SH-SY5Y (cell line): ENCODE results near the gene SLC36A4.

ENCODE experiments used
- GATA2 ChIP-seq: IDR thresholded peaks from 2 replicates; pipeline ENCODE4 v1.6.1; 2011; ENCODE audit warnings: mild to moderate bottlenecking, low read depth, low read length
- GATA3 ChIP-seq: IDR thresholded peaks from 2 replicates; pipeline ENCODE4 v1.6.1; 2011; ENCODE audit warnings: low read depth, mild to moderate bottlenecking, low read length, moderate library complexity

SLC36A4 gene

DNA sequence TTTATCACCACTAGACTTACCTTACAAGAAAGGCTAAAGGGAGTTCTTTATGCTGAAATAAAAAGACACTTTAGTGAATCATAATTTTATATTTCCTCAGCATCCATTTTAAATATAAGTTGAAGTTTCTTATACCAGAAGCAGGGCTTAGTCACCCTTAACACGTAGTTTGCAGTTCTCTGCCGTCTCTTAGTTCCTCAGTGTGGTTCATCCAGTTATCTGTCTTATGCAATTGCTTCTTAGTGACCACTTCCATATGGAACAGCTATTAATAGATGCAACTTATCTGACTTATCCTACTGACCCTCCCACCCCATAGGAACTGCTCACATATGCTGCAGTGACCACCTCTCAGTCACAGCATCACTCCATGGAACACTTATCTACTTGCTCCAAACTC lies 11.7 kb upstream of the SLC36A4 start:
- TF ChIP-seq GATA3 (no peak), GATA2 (no peak)

DNA sequence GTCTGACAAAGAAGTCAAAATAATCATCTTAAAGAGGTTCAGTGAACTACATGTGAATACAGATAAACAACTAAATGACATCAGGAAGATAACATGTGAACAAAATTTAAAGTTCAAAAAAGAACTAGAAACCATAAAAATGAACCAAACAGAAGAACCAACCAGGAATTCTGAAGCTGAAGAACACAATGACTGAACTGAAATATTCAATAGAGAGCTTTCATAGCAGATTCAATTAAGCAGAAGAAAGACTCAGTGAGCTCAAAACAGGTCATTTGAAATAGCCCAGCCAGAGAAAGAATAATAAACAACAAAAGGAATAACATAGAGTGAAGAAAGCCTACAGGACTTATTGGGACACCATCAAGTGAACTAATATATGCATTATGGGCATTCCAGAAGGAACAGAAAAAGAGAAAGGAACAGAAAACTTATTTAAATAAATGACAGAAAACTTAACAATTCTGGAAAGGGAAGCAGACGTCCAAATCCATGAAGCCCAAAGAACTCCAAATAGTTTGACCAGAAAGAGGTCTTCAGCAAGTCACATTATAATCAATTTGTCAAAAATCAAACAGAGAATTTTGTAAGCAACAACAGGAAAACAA lies 11.0 kb upstream of the SLC36A4 start:
- TF ChIP-seq GATA3 = no peak
- TF ChIP-seq GATA2 = no peak

- no peak for TF ChIP-seq GATA3
- TF ChIP-seq GATA2 = no peak
These were observed 1.8 kb upstream of the SLC36A4 start for GRCh38 chr11:93199616-93200015.

DNA sequence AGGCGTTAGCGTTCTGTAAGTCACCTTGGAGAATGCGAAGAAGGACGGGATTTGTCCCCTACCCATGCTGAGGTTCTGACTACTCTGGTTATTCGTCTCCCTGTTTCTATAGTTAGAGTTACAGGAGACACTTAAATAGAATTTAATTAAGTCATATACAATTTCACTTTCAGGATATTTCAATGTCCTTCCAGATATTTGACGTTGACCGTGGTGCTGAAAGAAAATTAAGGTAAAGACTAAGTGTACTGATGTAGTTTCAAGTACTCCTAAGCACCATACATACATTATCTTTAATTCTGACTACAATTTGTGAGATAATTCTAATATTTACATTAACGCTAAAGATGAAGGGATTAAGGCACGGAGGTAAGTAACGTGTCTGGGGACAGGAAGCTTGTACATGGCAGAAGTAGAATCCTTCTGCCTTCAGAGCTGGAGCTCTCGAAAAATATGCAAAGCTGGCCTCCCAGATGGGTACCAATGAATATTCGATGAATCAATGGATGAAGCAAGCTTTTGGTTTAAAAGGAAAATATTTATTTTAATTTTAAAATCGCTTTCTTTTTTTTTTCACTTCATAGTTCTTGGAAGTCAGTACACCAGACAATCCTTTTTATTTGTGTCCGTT lies 539 bp upstream of the SLC36A4 start:
- no peak for TF ChIP-seq GATA3

- no peak for TF ChIP-seq GATA3
- TF ChIP-seq GATA2 = no peak
These were observed 893 bp downstream of the SLC36A4 start for GRCh38 chr11:93196816-93197379.

DNA sequence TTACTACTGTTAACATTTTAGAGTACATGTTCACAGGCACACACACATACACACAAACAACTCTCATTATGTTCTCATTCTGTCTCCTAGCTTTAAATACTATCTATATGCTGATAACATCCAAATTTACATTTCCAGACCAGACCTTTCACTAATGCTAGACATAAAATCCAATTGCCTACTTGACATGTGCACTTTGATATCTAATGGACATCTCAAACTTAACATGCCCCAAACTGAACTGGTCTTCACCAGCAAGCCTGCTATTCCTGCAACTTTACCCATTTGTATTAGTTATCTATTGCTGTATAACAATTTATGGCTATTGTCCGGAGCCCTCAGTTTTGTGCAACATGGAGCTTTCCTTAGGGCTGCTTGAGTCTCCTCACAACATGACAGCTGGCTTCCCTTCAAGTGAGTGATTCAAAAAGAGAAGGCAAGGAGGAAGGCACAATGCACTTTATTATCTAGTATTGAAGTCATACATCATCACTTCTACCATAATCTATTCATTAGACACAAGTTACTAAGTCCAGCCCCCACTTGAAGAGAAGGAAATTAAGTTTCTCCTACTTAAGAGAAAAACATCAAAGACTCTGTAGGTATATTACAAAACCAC lies 3.0 kb downstream of the SLC36A4 start:
- peak; percentile 61 for TF ChIP-seq GATA2
- peak; percentile 86 for TF ChIP-seq GATA3

- TF ChIP-seq GATA2 (no peak), GATA3 (no peak)
These were observed 4.1 kb downstream of the SLC36A4 start for GRCh38 chr11:93193731-93194130.

- TF ChIP-seq GATA3 = no peak
- TF ChIP-seq GATA2 = 0 out of 2 replicates have a peak, but pooled peaks have one; percentile 11
These were observed 5.6 kb downstream of the SLC36A4 start for GRCh38 chr11:93192163-93192562.

- no peak for TF ChIP-seq GATA2
- peak; percentile 43; the same call in 1 of the 2 replicates for TF ChIP-seq GATA3
These were observed 8.3 kb downstream of the SLC36A4 start for GRCh38 chr11:93189462-93189861.

GRCh38 chr11:93188726-93189125 lies 9.1 kb downstream of the SLC36A4 start:
- TF ChIP-seq GATA3 (no peak), GATA2 (no peak)

DNA sequence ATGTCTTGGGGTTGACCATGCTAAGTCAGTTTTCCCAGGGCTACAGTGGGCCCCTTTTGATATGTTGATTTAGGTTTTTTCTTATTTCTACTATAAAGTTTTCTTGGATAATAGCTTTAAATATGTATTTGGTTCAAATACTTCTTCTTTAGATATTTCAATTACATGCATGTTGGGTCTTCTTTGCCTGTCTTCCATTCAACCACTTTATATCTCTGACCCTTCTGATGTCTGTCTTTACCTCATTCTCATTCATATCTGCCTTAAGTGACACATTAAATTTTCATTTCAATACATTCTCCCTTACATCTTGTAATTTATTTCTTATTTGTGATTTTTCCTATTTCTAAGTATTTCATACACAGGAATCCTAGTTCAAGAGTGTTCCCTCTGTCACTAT lies 10.5 kb downstream of the SLC36A4 start:
- TF ChIP-seq GATA3 = no peak
- TF ChIP-seq GATA2 = no peak

DNA sequence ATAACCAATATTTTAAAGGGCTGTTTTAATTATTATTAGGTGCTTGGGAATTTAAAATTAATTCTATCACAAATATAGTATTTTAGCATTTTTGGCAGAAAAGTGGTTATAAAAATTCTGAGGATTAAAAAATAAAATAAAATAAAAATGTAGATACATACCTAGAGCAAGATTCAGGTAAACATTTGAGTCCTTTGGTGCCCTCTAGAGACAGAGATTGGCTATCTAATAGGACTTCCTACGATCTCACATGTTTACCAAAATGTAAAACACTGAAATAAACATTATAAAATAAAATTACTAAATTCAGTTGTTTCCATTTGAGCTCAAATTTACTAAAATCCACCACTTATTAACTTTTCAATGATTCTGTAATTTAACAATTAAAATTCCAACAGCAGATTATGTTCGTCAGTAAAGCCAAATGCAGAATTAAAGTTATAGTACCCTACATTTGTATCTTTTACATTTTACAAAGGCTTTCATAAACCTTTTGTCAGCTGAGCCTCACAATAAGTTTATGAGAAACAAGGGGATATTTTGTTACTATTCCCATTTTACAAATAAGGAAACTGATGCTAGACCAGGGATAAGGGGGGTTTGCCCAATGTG lies 27.7 kb downstream of the SLC36A4 start:
- TF ChIP-seq GATA2 = no peak
- TF ChIP-seq GATA3 = no peak

- TF ChIP-seq GATA2 (no peak), GATA3 (no peak)
These were observed 28.6 kb downstream of the SLC36A4 start for GRCh38 chr11:93169143-93169542.

DNA sequence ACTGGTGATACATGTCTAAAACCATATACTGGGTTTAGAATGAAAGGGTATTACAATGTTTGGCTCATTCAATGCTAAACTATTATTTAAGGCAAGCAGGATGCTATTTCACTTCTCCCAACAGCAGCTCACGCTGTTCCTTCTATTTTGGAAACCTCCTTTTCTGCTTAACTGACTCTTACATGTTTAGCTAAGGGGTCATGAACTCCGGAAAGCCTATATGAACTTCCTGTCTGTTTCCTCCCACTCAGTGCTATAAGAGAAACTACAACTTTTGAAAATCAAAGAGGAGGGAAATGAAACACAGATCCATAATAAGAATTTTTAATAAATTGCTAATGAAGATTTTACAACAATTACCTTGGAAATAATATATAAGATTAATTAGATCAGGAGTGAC lies 30.9 kb downstream of the SLC36A4 start:
- TF ChIP-seq GATA2 (no peak), GATA3 (no peak)
